WTC11 (cell line): ENCODE measurements around the gene NEMP2. TPM values are rescaled to one million over a fixed set of nuclear protein-coding genes. Genes with fewer than 3 reads are reported as not detected.

Experiments used
- ATAC-seq: fragments of 200-7000 bp; cut with Tn5 transposase; 2 replicates; pipeline ENCODE4 v1.10.0; 2021; ENCODE audit warnings: mild to moderate bottlenecking, moderate library complexity
- CTCF ChIA-PET: fragments of 300-600 bp; sonication (Branson Sonifier 250); formaldehyde crosslinking; loops from one replicate; lab custom pipeline; 2021; ENCODE audit warnings: antibody characterized with exemption; lab: Charles Lee
- POLR2A ChIA-PET: fragments of 350-600 bp; sonication (Branson Sonifier 250); formaldehyde crosslinking; loops from one replicate; lab custom pipeline; 2021; ENCODE audit warnings: antibody characterized with exemption; lab: Charles Lee
- DNase-seq: peaks from one replicate; pipeline ENCODE4 v3.0.0; 2021; ENCODE audit warnings: low spot score
- H3K27ac Mint-ChIP-seq: 2 replicates; pipeline ENCODE4 v1.8.0; 2021; ENCODE audit warnings: mixed read lengths
- H3K27me3 Mint-ChIP-seq: 2 replicates; pipeline ENCODE4 v1.8.0; 2021; ENCODE audit warnings: low read depth, mild to moderate bottlenecking, moderate library complexity, mixed read lengths
- H3K36me3 Mint-ChIP-seq: 2 replicates; pipeline ENCODE4 v1.8.0; 2021; ENCODE audit warnings: mixed read lengths
- H3K4me1 Mint-ChIP-seq: 2 replicates; pipeline ENCODE4 v1.8.0; 2022; ENCODE audit warnings: mixed read lengths
- H3K4me3 Mint-ChIP-seq: 2 replicates; pipeline ENCODE4 v1.8.0; 2021; ENCODE audit warnings: mild to moderate bottlenecking, moderate library complexity, mixed read lengths
- H3K9me3 Mint-ChIP-seq: 2 replicates; pipeline ENCODE4 v1.8.0; 2021; ENCODE audit warnings: mixed read lengths
- CREM ChIP-seq: sonication (generic); formaldehyde crosslinking; IDR thresholded peaks from 2 replicates; pipeline ENCODE4 v1.8.1; 2022; ENCODE audit warnings: mild to moderate bottlenecking, missing genetic modification reagents, moderate library complexity
- EMX1 ChIP-seq: fragments of 250-450 bp; sonication (Bioruptor Pico); IDR thresholded peaks from 2 replicates; pipeline ENCODE4 v1.8.0; 2021; ENCODE audit warnings: mild to moderate bottlenecking
- ESRRA ChIP-seq: sonication (generic); formaldehyde crosslinking; IDR thresholded peaks from 2 replicates; pipeline ENCODE4 v1.8.1; 2022; ENCODE audit warnings: mild to moderate bottlenecking, missing genetic modification reagents, borderline replicate concordance
- ETV6 ChIP-seq: sonication (generic); formaldehyde crosslinking; IDR thresholded peaks from 2 replicates; pipeline ENCODE4 v1.8.1; 2022; ENCODE audit warnings: mild to moderate bottlenecking, missing genetic modification reagents
- GABPB1 ChIP-seq: sonication (generic); formaldehyde crosslinking; IDR thresholded peaks from 2 replicates; pipeline ENCODE4 v1.8.1; 2023; ENCODE audit warnings: mild to moderate bottlenecking, missing genetic modification reagents
- JUN ChIP-seq: sonication (generic); formaldehyde crosslinking; IDR thresholded peaks from 2 replicates; pipeline ENCODE4 v1.8.0; 2023; ENCODE audit warnings: mild to moderate bottlenecking, missing genetic modification reagents
- RELA ChIP-seq: sonication (generic); formaldehyde crosslinking; IDR thresholded peaks from 2 replicates; pipeline ENCODE4 v1.8.1; 2022; ENCODE audit warnings: missing genetic modification reagents, mild to moderate bottlenecking, borderline replicate concordance
- SMAD3 ChIP-seq: sonication (generic); formaldehyde crosslinking; IDR thresholded peaks from 2 replicates; pipeline ENCODE4 v1.8.0; 2022; ENCODE audit warnings: missing genetic modification reagents, mild to moderate bottlenecking, borderline replicate concordance
- TCF7 ChIP-seq: sonication (generic); formaldehyde crosslinking; IDR thresholded peaks from 2 replicates; pipeline ENCODE4 v1.8.0; 2022; ENCODE audit warnings: mild to moderate bottlenecking, low read depth, missing genetic modification reagents, moderate library complexity
- TEAD4 ChIP-seq: sonication (generic); formaldehyde crosslinking; IDR thresholded peaks from 2 replicates; pipeline ENCODE4 v1.8.0; 2022; ENCODE audit warnings: mild to moderate bottlenecking, missing genetic modification reagents
- TP53 ChIP-seq: sonication (generic); formaldehyde crosslinking; IDR thresholded peaks from 2 replicates; pipeline ENCODE4 v1.8.1; 2023; ENCODE audit warnings: mild to moderate bottlenecking, missing genetic modification reagents
- ZBTB21 ChIP-seq: sonication (generic); formaldehyde crosslinking; IDR thresholded peaks from 2 replicates; pipeline ENCODE4 v1.8.1; 2023; ENCODE audit warnings: mild to moderate bottlenecking, missing genetic modification reagents, borderline replicate concordance
- ZNF317 ChIP-seq: sonication (generic); formaldehyde crosslinking; IDR thresholded peaks from 2 replicates; pipeline ENCODE4 v1.8.1; 2023; ENCODE audit warnings: low read depth, mild to moderate bottlenecking, moderate library complexity, missing genetic modification reagents, borderline replicate concordance
- ZNF396 ChIP-seq: fragments of 250-450 bp; sonication (Bioruptor Pico); IDR thresholded peaks from 2 replicates; pipeline ENCODE4 v1.8.0; 2021; ENCODE audit warnings: mild to moderate bottlenecking, moderate library complexity, borderline replicate concordance
- total RNA-seq: library from RNA; stranded (reverse); gene quantifications from 3 replicates; pipeline ENCODE4 v1.2.3, GENCODE V29; 2021
- TF ChIP-seq, protein P1 (sequence below): sonication (generic); formaldehyde crosslinking; IDR thresholded peaks from 2 replicates; pipeline ENCODE4 v1.8.1; 2022; ENCODE audit warnings: missing genetic modification reagents, borderline replicate concordance
- TF ChIP-seq, protein P2 (sequence below): sonication (generic); formaldehyde crosslinking; IDR thresholded peaks from 2 replicates; pipeline ENCODE4 v1.8.1; 2022; ENCODE audit warnings: mild to moderate bottlenecking, missing genetic modification reagents, moderate library complexity, borderline replicate concordance
- TF ChIP-seq, protein P3 (sequence below): fragments of 200-600 bp; IDR thresholded peaks from 2 replicates; pipeline ENCODE4 v1.8.0; 2022; ENCODE audit warnings: antibody characterized with exemption
- TF ChIP-seq, protein P4 (sequence below): fragments of 250-450 bp; sonication (Bioruptor Pico); conservative IDR thresholded peaks from 2 replicates; pipeline ENCODE4 v1.9.0; 2021; ENCODE audit warnings: mild to moderate bottlenecking
- TF ChIP-seq, protein P5 (sequence below): sonication (generic); formaldehyde crosslinking; IDR thresholded peaks from 2 replicates; pipeline ENCODE4 v1.8.0; 2022; ENCODE audit warnings: mild to moderate bottlenecking, missing genetic modification reagents

Gene NEMP2
- total RNA-seq, 1 experiment from 2014 or later, result 7.2 TPM

DNA sequence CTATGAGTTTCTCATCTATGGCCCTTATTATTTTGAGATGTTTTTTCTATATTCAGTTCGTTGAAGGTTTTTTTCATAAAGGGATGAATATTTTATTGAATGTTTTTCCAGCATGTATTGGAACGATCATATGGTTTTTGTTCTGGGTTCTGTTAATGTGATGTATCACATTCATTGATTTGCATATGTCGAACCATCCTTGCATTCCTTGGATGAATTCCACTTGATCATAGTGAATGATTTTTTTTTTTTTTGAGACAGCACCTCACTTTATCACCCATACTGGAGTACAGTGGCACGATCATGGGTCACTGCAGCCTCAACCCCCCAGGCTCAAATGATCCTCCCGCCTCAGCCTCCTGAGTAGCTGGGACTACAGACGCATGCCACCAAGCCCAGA lies 5.5 kb upstream of the NEMP2 start:
- ChIA-PET POLR2A (no interaction called here), CTCF (no interaction called here)
- Mint-ChIP-seq H3K4me3 (no peak overlapping the region), H3K4me1 (peaks cover 22% of the 10 kb centered on the region), H3K27me3 (no peaks in the 10 kb centered on the region), H3K9me3 (peaks cover 56% of the 10 kb centered on the region), H3K36me3 (peaks cover 55% of the 10 kb centered on the region), H3K27ac (no peak overlapping the region)
- no peak for ATAC-seq
- TF ChIP-seq ZNF317 (CRISPR knock-in tag) (no peak), ETV6 (no peak), GABPB1 (CRISPR knock-in tag) (no peak), EMX1 (CRISPR knock-in tag) (no peak), CREM (CRISPR knock-in tag) (no peak), RELA (CRISPR knock-in tag) (no peak), ZNF396 (no peak), TCF7 (CRISPR knock-in tag) (no peak), TP53 (CRISPR knock-in tag) (no peak), SMAD3 (CRISPR knock-in tag) (no peak), JUN (CRISPR knock-in tag) (no peak), ESRRA (no peak)
- TF ChIP-seq, protein P1, sequence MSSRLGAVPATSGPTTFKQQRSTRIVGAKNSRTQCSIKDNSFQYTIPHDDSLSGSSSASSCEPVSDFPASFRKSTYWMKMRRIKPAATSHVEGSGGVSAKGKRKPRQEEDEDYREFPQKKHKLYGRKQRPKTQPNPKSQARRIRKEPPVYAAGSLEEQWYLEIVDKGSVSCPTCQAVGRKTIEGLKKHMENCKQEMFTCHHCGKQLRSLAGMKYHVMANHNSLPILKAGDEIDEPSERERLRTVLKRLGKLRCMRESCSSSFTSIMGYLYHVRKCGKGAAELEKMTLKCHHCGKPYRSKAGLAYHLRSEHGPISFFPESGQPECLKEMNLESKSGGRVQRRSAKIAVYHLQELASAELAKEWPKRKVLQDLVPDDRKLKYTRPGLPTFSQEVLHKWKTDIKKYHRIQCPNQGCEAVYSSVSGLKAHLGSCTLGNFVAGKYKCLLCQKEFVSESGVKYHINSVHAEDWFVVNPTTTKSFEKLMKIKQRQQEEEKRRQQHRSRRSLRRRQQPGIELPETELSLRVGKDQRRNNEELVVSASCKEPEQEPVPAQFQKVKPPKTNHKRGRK, result no peak
- TF ChIP-seq, protein P2, sequence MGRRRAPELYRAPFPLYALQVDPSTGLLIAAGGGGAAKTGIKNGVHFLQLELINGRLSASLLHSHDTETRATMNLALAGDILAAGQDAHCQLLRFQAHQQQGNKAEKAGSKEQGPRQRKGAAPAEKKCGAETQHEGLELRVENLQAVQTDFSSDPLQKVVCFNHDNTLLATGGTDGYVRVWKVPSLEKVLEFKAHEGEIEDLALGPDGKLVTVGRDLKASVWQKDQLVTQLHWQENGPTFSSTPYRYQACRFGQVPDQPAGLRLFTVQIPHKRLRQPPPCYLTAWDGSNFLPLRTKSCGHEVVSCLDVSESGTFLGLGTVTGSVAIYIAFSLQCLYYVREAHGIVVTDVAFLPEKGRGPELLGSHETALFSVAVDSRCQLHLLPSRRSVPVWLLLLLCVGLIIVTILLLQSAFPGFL (CRISPR knock-in tag), result no peak
- TF ChIP-seq, protein P3, sequence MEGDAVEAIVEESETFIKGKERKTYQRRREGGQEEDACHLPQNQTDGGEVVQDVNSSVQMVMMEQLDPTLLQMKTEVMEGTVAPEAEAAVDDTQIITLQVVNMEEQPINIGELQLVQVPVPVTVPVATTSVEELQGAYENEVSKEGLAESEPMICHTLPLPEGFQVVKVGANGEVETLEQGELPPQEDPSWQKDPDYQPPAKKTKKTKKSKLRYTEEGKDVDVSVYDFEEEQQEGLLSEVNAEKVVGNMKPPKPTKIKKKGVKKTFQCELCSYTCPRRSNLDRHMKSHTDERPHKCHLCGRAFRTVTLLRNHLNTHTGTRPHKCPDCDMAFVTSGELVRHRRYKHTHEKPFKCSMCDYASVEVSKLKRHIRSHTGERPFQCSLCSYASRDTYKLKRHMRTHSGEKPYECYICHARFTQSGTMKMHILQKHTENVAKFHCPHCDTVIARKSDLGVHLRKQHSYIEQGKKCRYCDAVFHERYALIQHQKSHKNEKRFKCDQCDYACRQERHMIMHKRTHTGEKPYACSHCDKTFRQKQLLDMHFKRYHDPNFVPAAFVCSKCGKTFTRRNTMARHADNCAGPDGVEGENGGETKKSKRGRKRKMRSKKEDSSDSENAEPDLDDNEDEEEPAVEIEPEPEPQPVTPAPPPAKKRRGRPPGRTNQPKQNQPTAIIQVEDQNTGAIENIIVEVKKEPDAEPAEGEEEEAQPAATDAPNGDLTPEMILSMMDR, result no peak
- TF ChIP-seq, protein P4, sequence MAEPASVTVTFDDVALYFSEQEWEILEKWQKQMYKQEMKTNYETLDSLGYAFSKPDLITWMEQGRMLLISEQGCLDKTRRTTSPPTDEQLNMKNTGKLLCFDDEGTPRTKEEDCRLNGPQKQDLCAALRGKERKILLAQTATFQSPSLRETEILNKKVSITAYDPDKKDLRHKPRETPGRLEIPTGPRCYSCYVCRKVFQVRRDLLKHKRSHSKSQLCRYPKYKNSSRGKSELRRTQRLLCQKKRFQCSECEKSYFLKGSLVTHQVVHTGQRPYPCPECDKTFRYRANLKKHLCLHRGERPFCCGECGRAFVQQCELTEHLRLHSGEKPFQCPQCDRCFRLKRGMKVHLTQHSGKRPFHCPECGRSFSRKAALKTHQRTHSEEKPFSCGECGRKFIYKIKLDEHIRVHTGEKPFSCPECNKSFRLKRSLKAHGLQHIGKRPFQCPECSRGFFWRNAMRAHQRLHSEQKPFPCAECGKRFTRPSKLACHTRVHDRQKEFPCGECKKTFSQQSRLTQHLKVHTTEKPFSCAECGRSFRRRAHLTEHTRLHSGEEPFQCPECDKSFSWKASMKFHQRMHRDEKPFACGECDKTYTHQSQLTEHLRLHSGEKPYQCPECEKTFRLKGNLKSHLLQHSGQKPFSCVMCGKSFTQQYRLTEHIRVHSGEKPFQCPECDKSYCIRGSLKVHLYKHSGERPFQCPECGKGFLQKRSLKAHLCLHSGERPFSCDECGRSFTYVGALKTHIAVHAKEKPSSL (CRISPR knock-in tag), result no peak
- TF ChIP-seq, protein P5, sequence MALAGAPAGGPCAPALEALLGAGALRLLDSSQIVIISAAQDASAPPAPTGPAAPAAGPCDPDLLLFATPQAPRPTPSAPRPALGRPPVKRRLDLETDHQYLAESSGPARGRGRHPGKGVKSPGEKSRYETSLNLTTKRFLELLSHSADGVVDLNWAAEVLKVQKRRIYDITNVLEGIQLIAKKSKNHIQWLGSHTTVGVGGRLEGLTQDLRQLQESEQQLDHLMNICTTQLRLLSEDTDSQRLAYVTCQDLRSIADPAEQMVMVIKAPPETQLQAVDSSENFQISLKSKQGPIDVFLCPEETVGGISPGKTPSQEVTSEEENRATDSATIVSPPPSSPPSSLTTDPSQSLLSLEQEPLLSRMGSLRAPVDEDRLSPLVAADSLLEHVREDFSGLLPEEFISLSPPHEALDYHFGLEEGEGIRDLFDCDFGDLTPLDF (CRISPR knock-in tag), result no peak
- no peak for DNase-seq

DNA sequence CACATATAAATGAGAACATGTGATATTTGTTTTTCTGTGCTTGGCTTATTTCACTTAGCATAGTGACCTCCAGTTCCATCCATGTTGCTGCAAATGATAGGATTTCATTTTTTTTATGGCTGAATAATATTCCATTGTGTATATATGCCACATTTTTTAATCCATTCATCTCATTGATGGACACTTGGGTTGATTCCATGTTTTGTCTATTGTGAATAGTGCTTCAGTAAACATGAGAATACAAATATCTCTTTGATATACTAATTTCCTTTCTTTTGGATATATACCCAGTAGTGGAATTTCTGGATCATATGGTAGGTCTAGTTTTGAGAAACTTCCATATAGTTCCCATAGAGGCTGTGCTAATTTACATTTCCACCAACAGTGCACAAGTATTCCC lies 3.7 kb upstream of the NEMP2 start:
- Mint-ChIP-seq H3K36me3 (peaks cover 55% of the 10 kb centered on the region), H3K4me3 (no peak overlapping the region), H3K27me3 (no peaks in the 10 kb centered on the region; the same call in 1 of the 2 replicates), H3K27ac (no peak overlapping the region), H3K4me1 (peaks cover 30% of the 10 kb centered on the region), H3K9me3 (peaks cover 56% of the 10 kb centered on the region)
- ATAC-seq, result no peak
- TF ChIP-seq, protein P2 (CRISPR knock-in tag), result no peak
- no peak for TF ChIP-seq TEAD4 (CRISPR knock-in tag)
- TF ChIP-seq ZBTB21, result no peak
- ChIA-PET POLR2A (no interaction called here), CTCF (no interaction called here)
- no peak for DNase-seq
